Measurements from ENCODE around the gene SHLD1.
A peak's percentile ranks its signal among the peaks of the same experiment; 100 is the strongest.

SHLD1 gene

DNA sequence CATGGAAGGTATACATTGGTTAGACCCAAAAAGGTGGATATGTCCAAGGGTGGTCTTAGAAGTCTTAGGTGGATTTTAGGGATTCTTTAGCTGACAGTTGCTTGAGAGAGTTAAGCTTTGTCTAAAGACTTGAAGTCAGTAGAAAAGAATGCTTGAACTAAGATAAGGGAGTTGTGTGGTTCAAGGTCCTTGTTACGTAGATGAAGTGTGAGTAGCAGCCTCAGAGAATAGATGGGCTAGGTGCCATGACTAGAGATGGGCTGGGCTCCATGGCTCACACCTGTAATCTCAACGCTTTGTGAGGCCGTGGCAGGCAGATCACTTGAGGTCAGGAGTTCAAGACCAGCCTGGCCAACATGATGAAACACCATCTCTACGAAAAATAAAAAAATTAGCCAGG lies 1.7 kb downstream of the SHLD1 start:
- no peak overlapping the region for H3K4me3 ChIP-seq (ENCODE audit: low read depth in 1 of 2, low read length in 1 of 2)
- H3K27ac ChIP-seq, result no peak overlapping the region
- TF ChIP-seq, protein P1, sequence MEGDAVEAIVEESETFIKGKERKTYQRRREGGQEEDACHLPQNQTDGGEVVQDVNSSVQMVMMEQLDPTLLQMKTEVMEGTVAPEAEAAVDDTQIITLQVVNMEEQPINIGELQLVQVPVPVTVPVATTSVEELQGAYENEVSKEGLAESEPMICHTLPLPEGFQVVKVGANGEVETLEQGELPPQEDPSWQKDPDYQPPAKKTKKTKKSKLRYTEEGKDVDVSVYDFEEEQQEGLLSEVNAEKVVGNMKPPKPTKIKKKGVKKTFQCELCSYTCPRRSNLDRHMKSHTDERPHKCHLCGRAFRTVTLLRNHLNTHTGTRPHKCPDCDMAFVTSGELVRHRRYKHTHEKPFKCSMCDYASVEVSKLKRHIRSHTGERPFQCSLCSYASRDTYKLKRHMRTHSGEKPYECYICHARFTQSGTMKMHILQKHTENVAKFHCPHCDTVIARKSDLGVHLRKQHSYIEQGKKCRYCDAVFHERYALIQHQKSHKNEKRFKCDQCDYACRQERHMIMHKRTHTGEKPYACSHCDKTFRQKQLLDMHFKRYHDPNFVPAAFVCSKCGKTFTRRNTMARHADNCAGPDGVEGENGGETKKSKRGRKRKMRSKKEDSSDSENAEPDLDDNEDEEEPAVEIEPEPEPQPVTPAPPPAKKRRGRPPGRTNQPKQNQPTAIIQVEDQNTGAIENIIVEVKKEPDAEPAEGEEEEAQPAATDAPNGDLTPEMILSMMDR (IDR thresholded peaks at IDR 0.05), result no peak
- H3K9me3 ChIP-seq, result no peaks in the 10 kb centered on the region
- H3K4me1 ChIP-seq (ENCODE audit: control insufficient read depth in 1 of 2, insufficient read depth in 1 of 2, low read depth in 1 of 2, low read length in 1 of 2), result peaks cover 12 to 14% of the 10 kb centered on the region in 2 experiments
- H3K27me3 ChIP-seq, result no peaks in the 10 kb centered on the region
- H3K36me3 ChIP-seq, result no peaks in the 10 kb centered on the region

DNA sequence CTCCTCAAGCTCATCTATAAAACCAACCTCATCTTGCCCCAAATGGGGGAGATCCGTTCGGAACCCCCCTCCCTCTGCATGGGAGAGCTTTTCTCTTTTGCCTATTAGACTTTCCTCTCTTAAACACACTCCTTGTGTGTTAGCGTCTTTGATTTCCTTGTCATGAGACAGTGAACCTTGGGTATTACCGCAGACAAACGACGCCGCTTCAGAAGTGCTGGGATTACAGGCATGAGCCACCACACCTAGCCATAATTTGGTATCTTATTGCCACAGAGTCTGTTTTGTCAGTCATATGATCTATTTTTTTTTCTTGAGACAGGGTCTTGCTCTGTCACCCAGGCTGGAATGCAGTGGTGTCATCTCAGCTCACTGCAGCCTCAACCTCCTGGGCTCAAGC lies 3.6 kb downstream of the SHLD1 start:
- TF ChIP-seq, protein P1 (IDR thresholded peaks at IDR 0.05), result no peak

DNA sequence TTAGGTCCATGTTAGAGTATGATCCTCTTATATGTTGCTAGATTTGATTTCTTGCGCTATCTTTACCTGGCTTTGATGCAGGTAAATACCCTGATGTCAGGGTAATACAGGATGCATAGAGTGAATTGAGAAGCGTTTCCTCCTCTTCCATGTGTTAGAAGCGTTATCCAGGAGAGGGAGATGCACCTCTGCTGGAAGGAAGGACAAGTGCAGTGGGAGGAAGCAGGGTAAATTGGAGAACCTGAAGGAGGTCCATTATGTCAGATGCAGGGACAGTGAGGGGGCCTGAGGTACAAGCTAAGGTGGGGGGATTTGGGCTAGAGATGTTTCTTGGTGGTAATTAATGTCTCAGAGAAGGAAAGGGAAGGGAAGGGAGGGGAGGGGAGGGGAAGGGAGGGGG lies 7.7 kb downstream of the SHLD1 start:
- H3K27ac ChIP-seq, result peak overlapping the region; percentile 38
- peaks cover 10 to 15% of the 10 kb centered on the region in 2 experiments for H3K4me1 ChIP-seq (ENCODE audit: control insufficient read depth in 1 of 2, insufficient read depth in 1 of 2, low read depth in 1 of 2, low read length in 1 of 2)
- no peaks in the 10 kb centered on the region for H3K9me3 ChIP-seq
- TF ChIP-seq, protein P1 (IDR thresholded peaks at IDR 0.05), result no peak
- no peak overlapping the region for H3K4me3 ChIP-seq (ENCODE audit: low read depth in 1 of 2, low read length in 1 of 2)
- no peaks in the 10 kb centered on the region for H3K36me3 ChIP-seq
- H3K27me3 ChIP-seq, result no peaks in the 10 kb centered on the region

More for the DNA sequence above, 3.6 kb downstream of the SHLD1 start:
- Histone ChIP-seq H3K9me3 (no peaks in the 10 kb centered on the region), H3K27ac (no peak overlapping the region), H3K36me3 (no peaks in the 10 kb centered on the region), H3K27me3 (no peaks in the 10 kb centered on the region), H3K4me1 (ENCODE audit: control insufficient read depth in 1 of 2, insufficient read depth in 1 of 2, low read depth in 1 of 2, low read length in 1 of 2) (peaks cover 19 to 25% of the 10 kb centered on the region in 2 experiments), H3K4me3 (ENCODE audit: low read depth in 1 of 2, low read length in 1 of 2) (no peak overlapping the region)

DNA sequence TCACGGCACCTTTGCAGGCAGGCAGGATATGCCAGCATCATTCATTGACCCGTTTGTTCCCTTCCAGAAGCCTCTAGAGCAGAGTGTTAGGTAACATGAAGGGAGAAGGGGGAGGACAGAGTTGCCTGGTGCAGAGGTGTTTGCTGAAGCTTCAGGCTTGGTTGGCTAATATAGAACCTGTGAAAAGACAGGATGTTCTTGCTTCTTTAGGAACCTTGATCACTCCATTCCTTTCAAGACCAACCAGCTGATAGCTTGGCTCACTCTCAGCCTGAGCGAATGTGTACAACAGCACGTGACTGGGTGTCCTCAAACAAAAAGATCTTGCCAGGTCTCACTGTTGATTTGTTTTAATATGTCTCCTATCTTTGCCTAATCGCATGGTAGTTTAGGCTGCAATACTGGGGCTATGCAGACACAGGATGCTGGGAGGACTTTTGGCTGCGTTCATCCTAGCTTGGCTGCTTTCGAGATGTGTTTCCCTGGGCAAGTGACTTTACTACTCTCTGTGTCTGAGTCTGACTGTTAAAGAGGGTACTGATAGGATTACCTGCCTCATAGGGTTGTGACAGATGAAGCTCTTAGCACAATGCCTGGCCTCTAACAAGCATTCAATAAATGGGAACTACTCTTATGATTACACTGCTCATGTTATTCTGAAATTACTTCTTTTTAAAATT lies 16.0 kb downstream of the SHLD1 start:
- TF ChIP-seq, protein P1 (IDR thresholded peaks at IDR 0.05), result no peak
- H3K4me3 ChIP-seq (ENCODE audit: low read depth in 1 of 2, low read length in 1 of 2), result no peak overlapping the region
- no peaks in the 10 kb centered on the region for H3K27me3 ChIP-seq
- no peaks in the 10 kb centered on the region for H3K9me3 ChIP-seq
- H3K27ac ChIP-seq, result no peak overlapping the region
- H3K4me1 ChIP-seq (ENCODE audit: control insufficient read depth in 1 of 2, insufficient read depth in 1 of 2, low read depth in 1 of 2, low read length in 1 of 2), result peaks cover 27 to 28% of the 10 kb centered on the region in 2 experiments
- H3K36me3 ChIP-seq, result peaks cover 6% of the 10 kb centered on the region

DNA sequence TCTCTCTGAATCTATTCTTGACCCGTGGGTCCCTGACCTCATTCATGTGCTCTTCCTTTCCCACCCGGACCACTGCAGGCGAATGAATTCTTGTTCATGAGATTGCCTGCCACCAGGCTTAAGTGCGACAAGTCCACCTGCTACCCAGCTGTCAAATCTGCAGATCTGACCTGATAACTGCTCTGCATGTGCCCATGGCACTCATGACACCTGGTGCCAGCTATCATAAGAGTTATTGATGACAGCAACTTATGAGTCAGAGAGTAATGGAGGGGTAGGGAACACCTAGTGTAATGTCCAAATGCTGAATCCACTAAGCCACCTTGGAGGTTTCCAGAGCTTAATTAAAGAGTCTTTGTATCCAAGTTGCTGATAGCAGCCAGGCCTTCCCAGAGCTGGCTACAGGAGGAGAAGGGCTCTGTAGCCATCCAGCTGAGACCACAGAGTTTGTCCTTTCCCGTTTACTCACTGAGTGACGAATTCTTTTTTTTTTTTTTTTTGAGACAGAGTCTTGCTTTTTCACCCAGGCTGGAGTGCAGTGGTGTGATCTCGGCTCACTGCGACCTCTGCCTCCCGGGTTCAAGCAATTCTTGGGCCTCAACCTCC lies 17.4 kb downstream of the SHLD1 start:
- no peaks in the 10 kb centered on the region for H3K9me3 ChIP-seq
- TF ChIP-seq, protein P1 (IDR thresholded peaks at IDR 0.05), result no peak
- H3K27me3 ChIP-seq, result no peaks in the 10 kb centered on the region
- peaks cover 32 to 36% of the 10 kb centered on the region in 2 experiments for H3K4me1 ChIP-seq (ENCODE audit: control insufficient read depth in 1 of 2, insufficient read depth in 1 of 2, low read depth in 1 of 2, low read length in 1 of 2)
- no peak overlapping the region for H3K27ac ChIP-seq
- no peak overlapping the region for H3K4me3 ChIP-seq (ENCODE audit: low read depth in 1 of 2, low read length in 1 of 2)
- peaks cover 6% of the 10 kb centered on the region for H3K36me3 ChIP-seq
